HG03520 (cell line): ENCODE results near the gene R3HDM2.
A peak's percentile ranks its signal among the peaks of the same experiment; 100 is the strongest.

ENCODE experiments used
- ATAC-seq: cut with Tn5 transposase; IDR thresholded peaks from one replicate; pipeline ENCODE4 v1.9.1; 2021; ENCODE audit warnings: mild to moderate bottlenecking, moderate library complexity; ENCODE audit not compliant: unreplicated experiment

R3HDM2 gene

DNA sequence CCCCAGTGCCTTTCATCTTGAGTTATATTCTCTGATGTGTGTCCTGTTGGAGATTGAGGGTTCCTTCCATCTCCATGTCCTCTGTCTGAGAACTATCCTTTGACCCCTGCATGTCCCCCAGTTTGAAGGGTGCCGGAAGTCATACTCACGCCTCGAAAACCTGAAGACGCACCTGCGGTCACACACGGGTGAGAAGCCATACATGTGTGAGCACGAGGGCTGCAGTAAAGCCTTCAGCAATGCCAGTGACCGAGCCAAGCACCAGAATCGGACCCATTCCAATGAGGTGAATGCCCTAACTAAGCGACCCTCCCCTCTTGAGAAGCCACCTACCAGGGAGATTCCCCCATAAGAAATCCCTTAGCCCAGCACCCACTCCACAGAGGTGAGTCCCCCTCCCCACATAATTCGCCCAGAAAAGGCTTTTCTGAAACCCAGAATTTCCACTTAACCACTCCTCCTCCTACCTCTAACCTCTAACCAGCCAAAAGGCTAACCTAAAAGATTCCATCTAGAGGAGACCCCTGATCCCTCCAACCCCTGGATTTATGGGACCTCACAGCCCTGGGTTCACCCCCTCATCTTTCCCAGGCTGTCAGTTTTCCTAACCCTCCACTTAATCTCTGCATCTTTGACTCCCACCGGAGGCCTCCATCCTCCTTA lies 36.5 kb upstream of the R3HDM2 start:
- no peak for ATAC-seq

DNA sequence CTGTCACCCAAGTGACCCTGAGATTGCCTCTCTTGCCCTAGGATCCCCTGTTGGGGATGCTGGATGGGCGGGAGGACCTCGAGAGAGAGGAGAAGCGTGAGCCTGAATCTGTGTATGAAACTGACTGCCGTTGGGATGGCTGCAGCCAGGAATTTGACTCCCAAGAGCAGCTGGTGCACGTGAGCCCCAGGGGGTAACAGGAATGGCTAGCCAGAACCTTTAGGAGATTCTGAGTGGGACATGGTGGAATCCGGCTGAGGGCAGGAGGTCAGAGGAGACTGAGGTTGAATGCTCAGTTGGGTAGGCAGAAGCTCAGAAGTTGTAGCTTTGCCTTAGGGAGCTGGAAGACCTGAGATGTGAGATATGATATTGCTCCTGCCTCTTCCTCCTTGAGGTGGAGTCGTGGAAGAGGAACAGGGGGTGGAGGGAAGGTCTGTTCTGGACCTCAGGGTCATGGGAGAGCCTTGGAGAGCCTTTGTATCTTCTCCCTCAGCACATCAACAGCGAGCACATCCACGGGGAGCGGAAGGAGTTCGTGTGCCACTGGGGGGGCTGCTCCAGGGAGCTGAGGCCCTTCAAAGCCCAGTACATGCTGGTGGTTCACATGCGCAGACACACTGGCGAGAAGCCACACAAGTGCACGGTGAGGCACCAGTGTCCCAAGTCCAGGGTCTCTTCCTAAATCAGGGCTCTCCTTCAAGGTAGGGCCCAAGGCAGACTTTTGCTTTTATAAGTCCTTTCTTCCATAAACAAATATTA lies 35.1 kb upstream of the R3HDM2 start:
- ATAC-seq, result no peak

DNA sequence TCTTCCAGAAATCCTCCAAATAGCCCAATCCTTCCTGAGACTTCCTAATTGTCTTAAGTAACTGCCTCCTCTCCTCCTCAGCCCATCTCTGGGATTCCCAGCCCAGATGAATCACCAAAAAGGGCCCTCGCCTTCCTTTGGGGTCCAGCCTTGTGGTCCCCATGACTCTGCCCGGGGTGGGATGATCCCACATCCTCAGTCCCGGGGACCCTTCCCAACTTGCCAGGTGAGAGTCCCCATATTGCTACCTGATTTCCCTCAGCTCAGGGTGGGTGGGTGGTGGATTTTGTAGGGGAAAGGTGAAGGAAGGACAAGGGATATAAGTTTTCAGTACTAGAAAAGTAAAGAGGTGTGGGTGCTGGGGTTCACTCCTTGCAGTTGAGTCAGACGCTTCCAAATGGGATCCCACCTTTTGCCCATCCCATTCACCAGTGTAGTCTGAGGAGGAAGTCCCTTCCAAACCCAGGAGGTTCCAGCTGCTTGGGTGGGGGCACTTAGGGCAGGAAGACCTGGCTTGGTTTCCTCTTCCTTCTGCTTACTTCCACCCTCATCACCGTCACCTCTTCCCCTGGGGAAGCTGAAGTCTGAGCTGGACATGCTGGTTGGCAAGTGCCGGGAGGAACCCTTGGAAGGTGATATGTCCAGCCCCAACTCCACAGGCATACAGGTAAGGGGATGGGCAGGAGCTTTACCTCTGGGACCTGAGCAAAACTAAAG lies 34.3 kb upstream of the R3HDM2 start:
- ATAC-seq, result no peak

- no peak for ATAC-seq
Measured at GRCh38 chr12:57464569-57464968, 33.7 kb upstream of the R3HDM2 start.

- no peak for ATAC-seq
Measured at GRCh38 chr12:57462912-57463253, 32.0 kb upstream of the R3HDM2 start.

- ATAC-seq, result peak; percentile 61
Measured at GRCh38 chr12:57462251-57462911, 31.5 kb upstream of the R3HDM2 start.

DNA sequence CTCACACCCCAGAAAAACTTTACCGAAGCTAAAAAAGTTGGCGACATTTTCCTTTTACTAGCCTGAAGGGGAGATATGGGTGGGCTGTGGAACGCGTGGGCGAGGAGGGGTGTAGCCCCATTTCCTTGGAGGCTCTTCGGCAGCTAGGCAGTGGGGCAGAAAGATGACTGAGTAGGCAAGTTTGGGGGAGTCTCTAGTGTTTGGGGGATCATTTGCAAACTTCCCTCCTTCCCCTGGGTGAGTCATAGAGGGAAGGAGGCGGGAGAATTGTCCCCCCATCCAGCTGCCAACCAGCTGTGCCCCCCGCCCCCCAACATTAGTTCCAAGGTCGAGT lies 31.0 kb upstream of the R3HDM2 start:
- no peak for ATAC-seq

DNA sequence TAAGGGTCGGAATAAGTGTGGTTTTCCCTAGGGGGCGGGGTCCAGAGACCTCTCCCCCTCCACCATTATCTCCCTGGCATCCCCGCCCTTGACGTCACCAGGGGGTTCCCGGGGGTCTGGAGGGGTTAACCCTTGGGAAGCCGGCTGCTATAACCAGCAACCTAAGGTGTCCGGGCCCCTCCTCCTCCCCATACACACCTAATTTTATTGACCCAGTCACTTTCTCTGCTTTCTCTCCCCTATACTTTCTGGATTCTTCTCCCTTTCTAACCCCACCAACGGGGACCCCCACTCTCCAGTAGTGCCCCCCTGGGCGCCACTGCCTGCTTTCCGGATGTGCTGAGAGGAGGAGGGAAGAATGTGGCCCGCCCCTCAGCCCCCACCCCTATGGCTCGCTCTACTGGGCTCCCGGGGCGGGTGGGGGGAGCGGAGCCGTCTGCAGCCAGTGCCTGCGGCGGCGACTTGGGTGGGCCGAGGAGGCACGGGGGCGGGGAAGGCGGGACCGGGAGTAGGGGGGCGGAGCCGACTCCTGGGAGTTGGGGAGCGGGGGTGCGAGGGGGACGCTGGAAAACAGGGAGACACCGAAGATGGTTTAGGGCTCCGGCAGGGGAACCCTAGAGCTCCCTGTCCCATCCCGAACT lies 30.6 kb upstream of the R3HDM2 start:
- no peak for ATAC-seq

- no peak for ATAC-seq
Measured at GRCh38 chr12:57460841-57461275, 30.0 kb upstream of the R3HDM2 start.

DNA sequence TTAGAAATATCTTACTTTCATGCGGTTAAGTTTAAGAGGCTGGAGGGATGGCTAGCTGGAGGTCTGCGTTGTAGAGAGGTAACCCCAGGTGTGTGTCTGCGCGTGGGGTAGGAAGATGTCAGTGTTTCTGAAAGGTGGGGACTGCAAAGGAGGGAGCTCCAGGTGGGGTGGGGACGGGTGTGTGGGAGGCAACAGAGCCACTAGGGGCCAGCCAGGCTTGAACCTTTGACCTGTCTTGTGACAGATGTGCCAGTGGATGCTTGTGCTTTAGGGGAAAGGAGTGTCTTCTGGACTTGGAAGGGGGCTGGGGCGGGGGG lies 29.6 kb upstream of the R3HDM2 start:
- ATAC-seq, result no peak

- ATAC-seq, result no peak
Measured at GRCh38 chr12:57459750-57460467, 29.1 kb upstream of the R3HDM2 start, which contains the start of gene GLI1. Gene GLI1 (plus strand): TSS chr12:57459785. CDS start chr12:57463692, 3,907 bp downstream.

DNA sequence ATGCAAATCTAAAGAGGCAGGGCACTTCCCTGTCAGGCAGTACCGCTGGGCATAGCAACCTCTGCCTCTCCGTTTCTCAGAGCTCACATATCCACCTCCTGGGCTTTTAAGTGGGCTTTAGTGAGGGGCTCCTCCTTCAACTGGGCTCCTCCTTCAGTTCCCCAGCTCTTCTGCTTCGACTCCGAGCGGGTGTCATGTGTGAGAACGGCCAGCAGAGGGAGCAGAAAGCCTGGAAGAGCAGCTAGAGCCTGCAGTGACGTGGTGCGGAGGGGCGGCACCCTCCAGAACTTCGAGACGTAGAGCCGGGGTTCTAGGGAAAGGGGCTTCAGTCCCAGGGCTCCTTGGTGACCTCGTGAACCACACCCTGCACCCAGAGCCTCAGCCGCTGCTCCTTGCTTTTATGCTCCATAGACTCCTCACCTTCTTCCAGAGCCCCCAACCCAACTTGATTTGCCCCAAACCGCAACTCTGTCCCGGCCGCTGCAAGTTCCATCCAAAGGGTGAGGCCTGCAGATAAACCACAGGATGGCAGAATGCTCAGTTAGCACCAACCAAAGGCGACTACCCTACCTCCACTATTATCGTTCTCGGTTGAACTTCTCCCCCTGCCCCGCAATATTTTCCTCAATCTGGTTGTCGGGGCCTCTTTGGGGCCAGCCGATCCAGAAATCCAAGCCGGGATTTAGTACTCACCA lies 28.4 kb upstream of the R3HDM2 start:
- peak; percentile 57 for ATAC-seq

DNA sequence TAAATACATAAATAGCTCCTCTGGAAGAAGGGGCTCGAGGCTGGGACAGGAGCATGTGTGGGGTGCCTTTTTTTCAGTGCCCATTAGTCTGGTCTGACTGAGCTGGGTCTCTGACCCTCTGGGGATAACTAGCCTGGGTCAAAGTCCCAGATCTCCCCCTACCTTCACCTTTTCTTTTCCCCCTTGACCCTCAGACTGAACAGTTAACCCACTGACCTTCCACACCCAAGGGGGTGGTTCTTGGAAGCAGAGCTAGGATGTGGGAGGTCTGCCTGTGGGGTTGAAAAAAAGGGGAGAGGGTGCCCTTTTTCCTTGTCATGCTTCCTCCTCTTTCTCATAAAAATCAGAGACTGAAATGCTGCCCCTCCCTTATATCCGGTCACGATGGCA lies 27.8 kb upstream of the R3HDM2 start:
- no peak for ATAC-seq

- no peak for ATAC-seq
Measured at GRCh38 chr12:57456737-57457490, 26.1 kb upstream of the R3HDM2 start.

DNA sequence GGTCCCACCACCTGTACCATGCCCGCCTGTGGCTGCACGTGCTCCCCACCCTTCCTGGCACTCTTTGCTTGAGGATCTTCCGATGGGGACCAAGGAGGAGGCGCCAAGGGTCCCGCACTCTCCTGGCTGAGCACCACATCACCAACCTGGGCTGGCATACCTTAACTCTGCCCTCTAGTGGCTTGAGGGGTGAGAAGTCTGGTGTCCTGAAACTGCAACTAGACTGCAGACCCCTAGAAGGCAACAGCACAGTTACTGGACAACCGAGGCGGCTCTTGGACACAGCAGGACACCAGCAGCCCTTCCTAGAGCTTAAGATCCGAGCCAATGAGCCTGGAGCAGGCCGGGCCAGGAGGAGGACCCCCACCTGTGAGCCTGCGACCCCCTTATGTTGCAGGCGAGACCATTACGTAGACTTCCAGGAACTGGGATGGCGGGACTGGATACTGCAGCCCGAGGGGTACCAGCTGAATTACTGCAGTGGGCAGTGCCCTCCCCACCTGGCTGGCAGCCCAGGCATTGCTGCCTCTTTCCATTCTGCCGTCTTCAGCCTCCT lies 25.4 kb upstream of the R3HDM2 start:
- ATAC-seq, result no peak

DNA sequence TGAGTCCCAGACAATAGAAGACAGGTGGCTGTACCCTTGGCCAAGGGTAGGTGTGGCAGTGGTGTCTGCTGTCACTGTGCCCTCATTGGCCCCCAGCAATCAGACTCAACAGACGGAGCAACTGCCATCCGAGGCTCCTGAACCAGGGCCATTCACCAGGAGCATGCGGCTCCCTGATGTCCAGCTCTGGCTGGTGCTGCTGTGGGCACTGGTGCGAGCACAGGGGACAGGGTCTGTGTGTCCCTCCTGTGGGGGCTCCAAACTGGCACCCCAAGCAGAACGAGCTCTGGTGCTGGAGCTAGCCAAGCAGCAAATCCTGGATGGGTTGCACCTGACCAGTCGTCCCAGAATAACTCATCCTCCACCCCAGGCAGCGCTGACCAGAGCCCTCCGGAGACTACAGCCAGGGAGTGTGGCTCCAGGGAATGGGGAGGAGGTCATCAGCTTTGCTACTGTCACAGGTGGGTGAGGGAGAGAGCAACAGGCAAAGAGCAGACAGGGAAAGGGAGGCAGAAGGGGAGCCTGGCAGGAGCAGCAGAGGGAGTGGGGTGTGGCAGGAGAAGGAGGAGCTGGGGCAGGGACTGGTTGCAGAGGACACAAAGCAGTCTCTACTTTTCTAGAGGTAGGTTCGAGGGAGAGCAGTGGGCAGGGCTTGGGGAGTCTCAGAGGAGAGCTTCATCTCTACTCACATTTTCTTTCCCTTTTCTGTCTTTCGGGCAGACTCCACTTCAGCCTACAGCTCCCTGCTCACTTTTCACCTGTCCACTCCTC lies 24.7 kb upstream of the R3HDM2 start:
- ATAC-seq, result no peak

DNA sequence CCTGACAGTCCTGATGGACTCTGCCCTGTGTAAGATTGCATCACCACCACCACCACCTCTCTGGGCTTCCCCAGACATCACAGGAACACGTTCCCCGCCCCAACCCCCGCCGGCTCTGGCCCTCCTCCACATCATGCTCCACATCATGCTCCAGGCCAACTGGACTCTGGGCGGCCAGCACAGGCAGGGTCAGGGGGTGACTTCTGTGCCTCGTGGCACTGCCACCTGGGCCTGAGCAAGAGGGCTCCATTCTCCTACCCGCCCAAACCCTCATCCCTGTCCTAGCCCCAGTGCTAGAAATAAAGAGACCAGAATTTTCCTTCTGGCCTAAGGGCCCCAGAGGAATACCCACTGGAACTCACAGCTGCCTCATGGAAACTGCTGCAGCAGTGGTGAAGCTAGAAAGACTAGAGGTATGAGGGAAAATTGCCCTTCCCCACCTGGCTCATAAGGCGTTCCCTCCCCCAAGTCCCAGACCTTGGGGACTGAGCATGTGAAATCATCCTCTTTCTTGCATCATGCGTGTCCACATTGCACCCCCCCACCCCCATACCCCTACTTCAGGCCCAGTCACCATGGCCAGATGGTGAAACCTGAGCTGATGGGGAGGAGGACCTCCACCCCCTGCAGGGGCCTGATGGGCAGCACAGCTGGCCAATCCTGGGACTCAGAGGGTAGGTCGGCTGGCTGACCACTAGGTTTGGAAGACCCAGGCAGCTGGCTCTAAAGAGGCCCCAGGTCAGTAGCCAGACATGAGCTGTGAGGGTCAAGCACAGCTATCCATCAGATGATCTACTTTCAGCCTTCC lies 23.9 kb upstream of the R3HDM2 start, which contains the start of gene INHBE:
Gene INHBE (plus strand): TSS at position 742 of the 808 bp plus-strand sequence. CDS start 230 bp downstream, outside the sequence.
- ATAC-seq, result no peak
